Effector memory CD4-positive, alpha-beta T cell (primary cell): ENCODE data around the gene KIAA0408.

Experiments used
- DNase-seq, 3 donors: peaks; one replicate each; pipeline ENCODE4 v3.0.0-alpha.2; 2020
- H3K27ac ChIP-seq: 2 replicates; pipeline ENCODE4 v1.7.0; 2013; ENCODE audit warnings: mild to moderate bottlenecking, low read length, moderate library complexity; ENCODE audit not compliant: insufficient read depth, poor library complexity, severe bottlenecking
- H3K27me3 ChIP-seq: replicated peaks from 2 replicates; pipeline ENCODE4 v1.7.0; 2013; ENCODE audit warnings: mild to moderate bottlenecking, low read length; ENCODE audit not compliant: insufficient read depth, control insufficient read depth, poor library complexity, severe bottlenecking
- H3K36me3 ChIP-seq: 2 replicates; pipeline ENCODE4 v1.7.0; 2013; ENCODE audit warnings: mild to moderate bottlenecking, low read length, moderate library complexity; ENCODE audit not compliant: control insufficient read depth, insufficient read depth
- H3K4me1 ChIP-seq: 2 replicates; pipeline ENCODE4 v1.7.0; 2013; ENCODE audit warnings: low read length, mild to moderate bottlenecking; ENCODE audit not compliant: control insufficient read depth, insufficient read depth, poor library complexity, severe bottlenecking
- H3K4me3 ChIP-seq: 2 replicates; pipeline ENCODE4 v1.7.0; 2013; ENCODE audit warnings: low read length, low read depth, mild to moderate bottlenecking; ENCODE audit not compliant: insufficient read depth, poor library complexity, severe bottlenecking
- H3K9me3 ChIP-seq: 2 replicates; pipeline ENCODE4 v1.7.0; 2013; ENCODE audit warnings: mild to moderate bottlenecking, low read length, moderate library complexity; ENCODE audit not compliant: control insufficient read depth

KIAA0408 gene

DNA sequence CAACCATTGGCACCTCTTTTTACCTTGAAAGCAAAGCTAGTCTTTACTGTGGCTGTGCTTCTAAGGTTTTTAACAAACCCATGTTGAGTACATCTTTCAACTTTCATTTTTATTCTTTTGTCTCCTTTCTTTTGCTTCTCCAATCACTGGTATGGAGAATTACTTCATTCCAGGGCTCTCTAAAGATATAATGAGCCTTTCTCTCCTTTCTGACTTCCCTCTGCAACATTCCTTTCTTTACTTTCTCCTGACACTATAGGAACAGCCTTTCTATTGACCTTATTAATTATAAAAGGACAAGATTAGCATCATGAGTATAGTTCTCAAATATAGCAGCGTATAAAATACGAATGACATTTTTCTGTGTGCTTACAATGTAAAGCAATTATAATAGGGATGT lies 23.1 kb upstream of the KIAA0408 start:
- Histone ChIP-seq H3K4me3 (no peak overlapping the region), H3K36me3 (peaks cover 3% of the 10 kb centered on the region), H3K9me3 (no peaks in the 10 kb centered on the region), H3K27me3 (no peaks in the 10 kb centered on the region), H3K27ac (no peak overlapping the region), H3K4me1 (peaks cover 14% of the 10 kb centered on the region)
- DNase-seq = no peak

GRCh38 chr6:127481628-127482027 lies 22.4 kb upstream of the KIAA0408 start:
- H3K9me3 ChIP-seq = no peaks in the 10 kb centered on the region
- H3K27ac ChIP-seq = no peak overlapping the region
- no peak for DNase-seq

GRCh38 chr6:127481111-127481510 lies 21.9 kb upstream of the KIAA0408 start:
- Histone ChIP-seq H3K4me3 (no peak overlapping the region), H3K27me3 (no peaks in the 10 kb centered on the region), H3K9me3 (no peaks in the 10 kb centered on the region), H3K4me1 (peaks cover 14% of the 10 kb centered on the region), H3K36me3 (peaks cover 6% of the 10 kb centered on the region), H3K27ac (no peak overlapping the region)
- no peak for DNase-seq

More at GRCh38 chr6:127481628-127482027, 22.4 kb upstream of the KIAA0408 start:
- Histone ChIP-seq H3K4me3 (no peak overlapping the region), H3K36me3 (peaks cover 3% of the 10 kb centered on the region), H3K27me3 (no peaks in the 10 kb centered on the region), H3K4me1 (peaks cover 14% of the 10 kb centered on the region)

DNA sequence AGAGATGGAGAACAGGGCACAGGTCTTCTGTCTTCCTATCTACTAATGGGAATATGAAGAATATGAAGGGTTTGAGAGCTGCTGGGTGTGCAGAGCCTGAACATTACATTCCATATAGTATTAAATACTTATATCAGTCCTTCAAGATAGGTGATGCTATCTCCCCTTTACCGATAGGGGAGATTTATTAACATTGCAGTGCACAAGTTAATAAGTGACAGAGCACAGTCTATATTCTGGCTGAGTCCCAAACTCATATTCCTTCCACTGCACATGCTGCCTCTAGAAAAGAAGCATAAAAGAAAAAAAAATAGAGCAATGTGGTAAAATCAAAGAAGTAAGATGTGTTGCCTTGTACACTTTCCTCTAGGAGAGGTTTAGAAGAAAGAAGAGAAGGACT lies 18.5 kb upstream of the KIAA0408 start:
- peaks cover 9% of the 10 kb centered on the region for H3K36me3 ChIP-seq
- H3K9me3 ChIP-seq = no peaks in the 10 kb centered on the region
- no peak for DNase-seq
- no peak overlapping the region for H3K4me3 ChIP-seq
- H3K27me3 ChIP-seq = no peaks in the 10 kb centered on the region
- no peak overlapping the region for H3K27ac ChIP-seq
- no peaks in the 10 kb centered on the region for H3K4me1 ChIP-seq

DNA sequence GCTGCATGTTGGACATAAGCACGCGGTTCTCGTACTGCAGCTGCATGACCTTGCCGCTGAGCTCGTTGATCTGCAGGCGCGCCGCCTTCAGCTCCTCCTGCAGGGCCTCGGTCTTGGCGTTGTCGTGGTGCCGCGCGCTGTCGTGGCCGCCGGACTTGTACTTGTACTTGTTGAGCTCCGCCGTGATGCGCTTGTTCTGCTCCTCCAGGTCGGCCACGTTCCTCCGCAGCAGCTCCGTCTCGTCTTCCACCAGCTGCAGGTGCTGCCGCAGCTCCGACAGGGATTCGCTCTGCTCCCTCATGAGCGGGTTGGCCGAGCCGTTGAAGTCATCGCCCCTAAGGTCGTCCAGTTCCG lies 16.6 kb upstream of the KIAA0408 start:
- DNase-seq = no peak
- Histone ChIP-seq H3K36me3 (peaks cover 9% of the 10 kb centered on the region), H3K4me3 (no peak overlapping the region)

DNA sequence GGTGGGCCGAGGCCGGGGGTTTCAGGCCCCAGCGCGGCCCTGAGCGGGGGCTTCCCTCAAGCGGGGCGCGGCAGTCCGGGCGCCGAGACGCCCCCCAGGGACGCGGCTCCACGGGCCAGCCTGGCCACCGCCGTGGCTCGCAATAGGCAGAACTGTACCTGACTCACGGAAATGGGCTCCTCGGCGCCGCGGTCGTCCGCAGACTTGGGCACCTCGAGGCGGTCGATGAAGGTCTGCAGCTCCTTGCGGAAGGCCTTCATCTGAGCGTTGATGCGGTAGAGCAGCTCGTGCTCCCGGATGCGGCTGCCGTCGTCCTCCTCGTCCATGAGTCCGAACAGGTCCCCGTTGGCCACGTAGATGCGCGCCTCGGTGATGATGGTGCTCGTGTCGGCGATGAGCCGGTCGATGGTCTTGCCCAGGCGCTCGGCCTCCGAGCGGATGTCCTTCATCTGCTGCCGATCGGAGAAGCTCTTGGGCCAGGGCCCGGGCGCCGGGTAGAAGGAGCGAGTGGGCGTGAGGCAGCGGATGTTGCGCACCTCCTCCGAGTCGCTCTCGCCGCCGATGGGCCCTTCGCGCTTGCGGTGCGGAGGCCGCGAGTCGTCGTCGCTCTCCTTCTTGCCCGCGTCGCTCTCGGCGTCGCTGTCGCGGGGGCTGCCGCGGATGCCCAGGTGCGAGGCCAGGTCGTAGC lies 16.1 kb upstream of the KIAA0408 start:
- Histone ChIP-seq H3K9me3 (no peaks in the 10 kb centered on the region), H3K36me3 (peaks cover 9% of the 10 kb centered on the region), H3K4me1 (no peaks in the 10 kb centered on the region), H3K4me3 (no peak overlapping the region), H3K27ac (no peak overlapping the region), H3K27me3 (no peaks in the 10 kb centered on the region)
- no peak for DNase-seq

More for the DNA sequence above, 16.6 kb upstream of the KIAA0408 start:
- Histone ChIP-seq H3K27me3 (no peaks in the 10 kb centered on the region), H3K9me3 (no peaks in the 10 kb centered on the region), H3K27ac (no peak overlapping the region), H3K4me1 (no peaks in the 10 kb centered on the region)

DNA sequence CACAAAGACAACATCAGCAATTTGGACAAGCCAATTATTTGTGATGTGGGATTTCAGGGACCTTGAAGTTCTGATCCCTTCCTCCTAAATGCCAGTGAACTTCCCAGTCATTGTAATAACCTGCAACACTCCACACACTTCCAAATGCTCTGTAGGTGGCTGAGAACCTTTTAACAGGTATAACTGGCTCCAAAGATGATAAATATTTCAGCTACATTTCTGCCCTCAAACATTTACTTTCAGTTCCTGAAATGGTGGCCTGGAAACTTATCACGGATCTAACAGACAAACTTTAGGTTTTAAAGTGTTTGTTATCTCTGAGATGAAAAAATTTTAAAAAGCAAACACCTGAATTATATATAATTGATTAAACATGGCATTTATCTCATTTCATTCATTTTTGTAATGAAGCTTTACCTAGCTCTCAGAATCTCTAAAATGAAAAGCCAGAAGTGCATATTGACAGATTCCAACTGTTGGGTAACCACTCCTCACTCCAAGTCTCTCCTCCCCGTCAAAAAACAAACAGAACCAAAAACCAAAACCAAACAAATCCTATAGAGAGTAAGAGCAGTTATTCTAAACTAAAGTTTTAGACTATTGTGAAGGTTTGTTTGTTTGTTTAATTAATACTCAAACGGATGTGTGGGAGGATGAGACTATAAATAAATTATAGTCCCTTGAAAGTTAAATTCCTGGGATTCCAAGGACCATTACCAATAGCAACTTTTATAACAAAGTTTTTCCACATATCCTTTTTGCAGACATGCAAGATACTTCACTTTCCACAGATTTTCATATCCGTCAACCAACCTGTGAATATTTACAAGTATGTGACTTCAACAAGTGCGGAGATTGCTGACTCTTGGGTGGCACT lies 12.4 kb upstream of the KIAA0408 start:
- no peak for DNase-seq
- Histone ChIP-seq H3K4me3 (no peak overlapping the region), H3K36me3 (peaks cover 6% of the 10 kb centered on the region), H3K9me3 (no peaks in the 10 kb centered on the region), H3K27ac (no peak overlapping the region), H3K27me3 (no peaks in the 10 kb centered on the region), H3K4me1 (no peaks in the 10 kb centered on the region)

DNA sequence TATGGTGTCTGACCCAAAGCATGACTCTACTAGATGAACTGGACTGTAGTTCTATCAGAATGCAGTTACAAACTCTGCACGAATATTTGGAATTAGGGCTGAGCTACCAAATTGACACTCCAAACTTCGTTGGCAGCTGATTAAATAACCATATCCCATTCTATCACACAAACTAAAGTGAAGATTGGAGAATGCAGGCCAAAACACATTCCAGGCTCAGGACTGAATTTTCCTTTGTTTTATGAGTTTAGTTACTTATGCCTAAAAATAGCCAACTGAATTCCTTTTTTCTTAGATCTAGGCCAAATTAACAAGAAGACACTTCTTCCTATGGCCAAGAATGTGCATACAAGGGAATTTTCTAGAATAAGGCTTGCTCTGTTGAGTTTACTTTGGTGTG lies 9.7 kb upstream of the KIAA0408 start:
- Histone ChIP-seq H3K4me1 (no peaks in the 10 kb centered on the region), H3K27me3 (no peaks in the 10 kb centered on the region), H3K4me3 (no peak overlapping the region), H3K9me3 (no peaks in the 10 kb centered on the region), H3K36me3 (no peaks in the 10 kb centered on the region), H3K27ac (no peak overlapping the region)
- no peak for DNase-seq

GRCh38 chr6:127466416-127466815 lies 7.2 kb upstream of the KIAA0408 start:
- Histone ChIP-seq H3K27ac (no peak overlapping the region), H3K4me1 (no peaks in the 10 kb centered on the region), H3K27me3 (no peaks in the 10 kb centered on the region), H3K36me3 (no peaks in the 10 kb centered on the region), H3K4me3 (no peak overlapping the region), H3K9me3 (no peaks in the 10 kb centered on the region)
- DNase-seq = no peak

- Histone ChIP-seq H3K27me3 (no peaks in the 10 kb centered on the region), H3K27ac (no peak overlapping the region), H3K36me3 (no peaks in the 10 kb centered on the region), H3K9me3 (no peaks in the 10 kb centered on the region), H3K4me1 (no peaks in the 10 kb centered on the region), H3K4me3 (no peak overlapping the region)
- peak; percentile 3 to 36 (median 20) for DNase-seq
Measured at GRCh38 chr6:127464881-127465459, 5.8 kb upstream of the KIAA0408 start.
